Stimulated activated CD4-positive, alpha-beta T cell treated with anti-CD3 and anti-CD28 coated beads, Interleukin-12 subunit alpha, Interleukin-12 subunit beta, amount 100 ng/mL, for 24 hours (primary cell): ENCODE measurements around the gene GNA15.
"Not testable (repeated sequence)": the region's sequence is repeated elsewhere in the genome, so short reads cannot be mapped to it uniquely, and the experiment has no call there.

Source experiments
- DNase-seq, 2 experiments: peaks; one replicate each; pipeline ENCODE4 v3.0.0-alpha.2; 2020; ENCODE audit warnings: low read depth in 2 of 2

Gene GNA15

GRCh38 chr19:3149526-3150505 lies 14.0 kb downstream of the GNA15 start:
- no peak for DNase-seq

DNA sequence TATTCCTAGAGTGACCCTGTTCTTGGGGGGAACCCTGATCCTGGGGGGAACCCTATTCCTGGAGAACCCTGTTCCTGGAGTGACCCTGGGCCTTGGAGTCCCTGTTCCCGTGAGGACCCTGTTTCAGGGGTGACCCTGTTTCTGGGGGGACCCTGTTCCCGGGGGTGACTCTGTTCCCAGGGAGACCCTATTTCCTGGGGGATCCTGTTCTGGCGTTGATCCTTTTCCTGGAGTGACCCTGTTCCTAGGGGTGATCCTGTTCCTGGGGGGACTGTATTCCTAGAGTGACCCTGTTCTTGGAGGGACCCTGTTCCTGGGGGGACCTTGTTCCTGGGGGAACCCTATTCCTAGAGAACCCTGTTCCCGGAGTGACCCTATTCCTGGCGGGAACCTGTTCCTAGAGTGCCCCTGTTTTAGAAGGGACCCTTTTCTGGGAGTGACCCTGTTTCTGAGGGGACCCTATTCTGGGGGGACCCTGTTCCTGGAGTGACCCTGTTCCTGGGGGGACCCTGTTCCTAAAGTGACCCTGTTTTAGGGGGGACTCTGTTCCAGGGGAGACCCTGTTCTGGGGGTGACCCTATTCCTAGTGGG lies 15.0 kb downstream of the GNA15 start:
- DNase-seq = no peak

DNA sequence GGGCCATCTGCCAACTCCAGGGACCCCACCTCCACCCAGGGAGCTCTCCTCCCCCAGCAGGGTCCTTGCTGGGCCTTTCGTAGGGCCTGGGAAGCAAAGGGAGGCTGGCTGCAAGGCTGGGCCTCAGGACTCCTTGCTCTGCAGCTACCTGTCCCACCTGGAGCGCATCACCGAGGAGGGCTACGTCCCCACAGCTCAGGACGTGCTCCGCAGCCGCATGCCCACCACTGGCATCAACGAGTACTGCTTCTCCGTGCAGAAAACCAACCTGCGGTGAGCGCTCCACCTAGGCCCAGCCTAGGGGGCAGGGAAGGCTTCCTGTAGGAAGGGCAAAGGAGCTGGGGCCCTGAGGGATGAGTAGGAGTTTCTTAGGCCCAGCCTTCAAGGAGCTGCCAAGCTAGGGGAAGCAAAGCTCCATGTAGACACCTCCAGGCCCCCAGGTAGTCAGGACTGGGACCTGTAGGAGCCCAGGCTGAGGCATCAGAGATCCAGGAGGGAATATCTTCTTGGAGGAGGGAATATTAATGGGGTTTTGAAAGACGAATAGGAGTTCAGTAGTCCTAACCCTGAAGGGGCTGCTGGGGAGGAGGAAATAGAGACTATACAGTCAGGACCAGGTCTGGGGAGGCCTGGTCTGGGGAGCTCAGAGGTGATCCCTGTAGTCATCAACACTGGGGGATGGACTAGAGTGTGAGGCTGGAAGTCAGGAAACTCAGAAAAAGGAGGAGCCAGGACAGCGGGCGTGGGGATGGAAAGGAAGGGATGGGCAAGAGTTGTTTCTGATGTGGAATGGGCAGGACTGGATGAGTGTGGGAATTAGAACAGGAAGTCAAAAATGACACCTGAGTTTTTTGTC lies 16.0 kb downstream of the GNA15 start:
- no peak for DNase-seq

- no peak for DNase-seq
These were observed 16.6 kb downstream of the GNA15 start for GRCh38 chr19:3152419-3152780.

DNA sequence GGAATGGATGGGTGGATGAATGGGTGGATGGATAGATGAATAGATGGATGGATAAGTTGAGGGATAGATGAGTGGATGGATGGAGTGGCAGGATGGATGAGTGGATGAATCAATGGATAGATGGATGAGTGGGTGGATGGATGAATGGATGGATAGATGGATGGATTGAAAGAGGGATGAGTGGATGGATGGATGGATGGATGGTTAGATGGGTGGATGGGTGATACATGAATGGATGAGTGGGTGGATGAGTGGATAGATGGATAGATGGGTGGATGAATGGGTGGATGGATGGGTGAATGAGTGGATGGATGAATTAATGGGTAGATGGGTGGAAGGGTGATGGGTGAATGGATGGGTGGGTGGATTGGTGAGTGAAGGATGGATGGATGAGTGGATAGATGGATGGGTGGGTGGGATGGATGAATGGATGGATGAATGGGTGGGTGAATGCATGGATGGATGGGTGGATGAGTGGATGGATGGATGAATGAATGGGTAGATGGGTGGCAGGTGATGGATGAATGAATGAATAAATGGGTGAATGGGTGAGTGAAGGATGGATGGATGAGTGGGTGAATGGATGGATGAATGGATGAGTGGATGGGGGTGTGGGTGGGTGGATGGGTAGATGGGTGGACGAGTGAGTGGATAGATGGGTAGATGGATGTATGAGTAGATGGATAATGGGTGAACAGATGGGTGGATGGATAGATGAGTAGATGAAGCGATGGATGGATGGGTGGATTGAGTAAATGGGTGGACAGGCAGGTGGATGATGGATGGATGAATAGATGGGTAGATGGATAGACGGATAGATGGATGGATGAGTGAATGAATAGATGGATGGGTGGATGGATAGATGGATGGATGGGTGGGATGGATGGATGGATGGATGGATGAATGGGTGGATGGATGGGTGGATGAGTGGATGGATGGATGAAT lies 17.7 kb downstream of the GNA15 start:
- no peak for DNase-seq

GRCh38 chr19:3154447-3154846 lies 18.6 kb downstream of the GNA15 start:
- DNase-seq = not testable (repeated sequence)

DNA sequence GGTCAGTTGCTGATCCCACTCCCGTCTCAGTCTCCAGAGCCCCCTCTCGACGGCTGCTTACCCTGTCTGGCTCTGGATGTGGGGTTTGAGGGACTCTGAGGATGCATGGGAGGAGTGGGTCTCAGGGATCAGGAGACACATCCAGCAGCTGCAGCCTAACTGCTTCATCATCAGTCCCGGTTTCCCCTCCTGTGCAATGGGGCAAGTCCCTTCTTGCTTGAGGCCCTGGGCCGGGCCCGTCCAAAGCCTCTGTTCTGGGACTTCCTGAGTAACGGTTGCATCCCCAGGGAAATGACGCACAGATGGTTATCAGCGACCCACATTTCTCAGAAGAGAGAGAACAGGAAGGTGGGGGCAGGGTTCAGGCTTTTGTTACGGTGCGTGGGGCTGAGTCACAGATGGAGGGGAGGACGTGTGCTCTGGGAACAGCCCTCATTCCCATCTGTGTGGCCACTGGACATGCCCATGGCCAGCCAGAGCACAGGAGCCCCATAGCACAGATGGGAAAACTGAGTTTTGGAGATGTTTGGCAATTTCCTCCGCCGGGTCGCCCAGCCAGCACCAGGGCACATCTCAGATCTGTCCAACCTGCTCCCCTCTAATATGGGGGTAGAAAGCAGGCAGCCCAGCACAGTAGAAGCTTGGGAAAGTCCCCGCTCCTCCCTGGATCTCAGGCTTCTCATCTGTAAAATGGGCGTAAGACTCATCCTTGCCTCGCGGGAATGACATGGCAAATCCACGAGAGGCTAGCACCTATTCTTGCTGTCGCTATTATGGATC lies 19.3 kb downstream of the GNA15 start:
- peak; percentile 55 to 85 for DNase-seq

GRCh38 chr19:3157096-3157845 lies 21.4 kb downstream of the GNA15 start:
- DNase-seq = no peak

- no peak for DNase-seq
These were observed 23.7 kb downstream of the GNA15 start for GRCh38 chr19:3159565-3159964.

DNA sequence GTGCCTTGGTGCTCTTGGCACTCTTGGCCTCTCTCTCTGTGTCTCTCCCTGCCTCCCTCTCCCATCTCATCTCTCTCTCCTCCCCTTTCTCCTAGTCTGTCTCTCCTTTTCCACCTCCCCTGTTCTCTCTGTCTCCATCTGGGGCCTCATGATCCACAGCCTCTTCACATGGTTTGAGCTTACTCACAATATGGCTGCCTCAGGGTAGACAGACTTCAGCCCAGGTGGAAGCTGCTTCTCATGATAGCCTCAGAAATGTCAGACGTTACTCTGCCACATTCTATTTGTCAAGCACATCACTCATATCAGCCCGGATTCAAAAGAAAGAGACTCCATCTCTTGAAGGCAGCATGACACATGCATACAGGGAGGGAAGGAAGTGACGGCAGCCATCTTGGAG lies 24.4 kb downstream of the GNA15 start:
- no peak for DNase-seq

DNA sequence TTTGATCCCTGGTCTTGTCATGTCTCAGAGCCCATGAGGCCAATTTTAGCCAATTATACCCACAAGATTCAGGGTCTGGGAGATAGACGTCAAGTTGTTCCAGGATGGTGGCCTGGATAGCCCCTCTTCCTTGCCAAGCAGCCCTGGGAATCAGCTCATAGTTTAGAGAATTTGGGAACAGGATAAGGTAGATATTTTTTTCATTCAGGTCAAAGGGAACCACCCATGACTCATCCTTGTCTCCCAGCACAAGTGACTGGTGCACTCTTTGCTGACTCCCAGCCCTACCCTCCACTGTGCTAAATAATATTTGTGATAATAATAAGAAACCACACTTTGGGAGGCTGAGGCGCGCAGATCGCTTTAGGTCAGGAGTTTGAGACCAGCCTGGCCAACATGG lies 25.6 kb downstream of the GNA15 start:
- no peak for DNase-seq

- no peak for DNase-seq
These were observed 26.8 kb downstream of the GNA15 start for GRCh38 chr19:3162418-3163229.

DNA sequence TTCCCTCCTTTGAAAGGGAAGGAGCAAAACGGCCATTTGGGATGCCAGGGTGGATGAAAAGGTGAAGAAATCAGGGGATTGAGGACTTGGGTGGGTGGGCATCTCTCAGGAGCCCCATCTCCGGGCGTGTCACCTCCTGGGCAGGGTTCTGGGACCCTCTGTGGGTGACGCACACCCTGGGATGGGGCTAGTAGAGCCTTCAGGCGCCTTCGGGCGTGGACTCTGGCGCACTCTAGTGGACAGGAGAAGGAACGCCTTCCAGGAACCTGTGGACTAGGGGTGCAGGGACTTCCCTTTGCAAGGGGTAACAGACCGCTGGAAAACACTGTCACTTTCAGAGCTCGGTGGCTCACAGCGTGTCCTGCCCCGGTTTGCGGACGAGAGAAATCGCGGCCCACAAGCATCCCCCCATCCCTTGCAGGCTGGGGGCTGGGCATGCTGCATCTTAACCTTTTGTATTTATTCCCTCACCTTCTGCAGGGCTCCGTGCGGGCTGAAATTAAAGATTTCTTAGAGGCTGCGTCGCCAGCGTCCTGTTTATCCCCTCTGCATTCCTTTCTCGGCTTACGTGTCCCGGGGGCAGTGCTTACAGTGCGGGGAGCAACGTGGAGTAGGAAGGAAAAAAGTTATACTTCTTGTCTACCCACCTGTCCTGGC lies 27.5 kb downstream of the GNA15 start:
- peak in 1 of 2 experiments; percentile 60 for DNase-seq

GRCh38 chr19:3163943-3164342 lies 28.1 kb downstream of the GNA15 start:
- no peak for DNase-seq

GRCh38 chr19:3167533-3168272 lies 31.9 kb downstream of the GNA15 start:
- DNase-seq = no peak

DNA sequence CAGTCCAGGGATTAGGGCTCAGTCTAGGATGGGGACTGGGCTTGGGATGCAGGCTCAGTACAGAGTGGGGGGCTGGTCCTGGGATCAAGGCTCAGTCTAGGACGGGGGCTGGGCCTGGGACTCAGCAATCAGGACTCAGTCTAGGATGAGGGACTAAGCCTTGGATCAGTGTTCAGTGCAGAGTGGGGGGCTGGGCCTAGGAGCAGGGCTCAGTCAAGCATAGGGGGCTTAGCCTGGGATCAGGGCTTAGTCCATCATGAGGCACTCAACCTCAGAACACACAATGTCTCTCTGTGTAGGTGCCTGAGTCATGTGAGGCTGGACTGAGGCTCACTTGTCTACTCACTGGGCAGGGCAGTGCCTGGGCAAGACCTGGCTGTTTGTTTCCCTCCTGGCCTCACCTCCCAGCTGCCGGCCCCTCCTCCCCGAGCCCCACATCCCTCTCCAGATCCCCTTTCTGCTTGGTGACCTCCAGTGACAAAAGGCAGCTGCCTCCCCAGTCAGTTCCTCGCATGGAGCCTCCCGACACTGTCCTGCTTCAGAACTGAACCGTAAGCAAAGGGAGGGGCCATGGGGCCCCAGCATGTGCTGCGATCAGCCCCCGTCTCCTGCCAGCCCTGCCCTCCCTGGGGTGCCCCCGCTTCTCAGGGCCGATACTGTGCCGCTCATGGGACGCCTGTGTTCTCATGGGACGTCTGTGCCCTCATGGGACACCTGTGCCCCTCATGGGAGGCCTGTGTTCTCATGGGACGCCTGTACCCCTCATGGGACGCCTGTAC lies 36.2 kb downstream of the GNA15 start:
- no peak for DNase-seq

- DNase-seq = not testable (repeated sequence)
These were observed 36.8 kb downstream of the GNA15 start for GRCh38 chr19:3172673-3173000.
